AG09309 (cell line): Measurements from ENCODE around the gene NR4A1.
A peak's percentile ranks its signal among the peaks of the same experiment; 100 is the strongest.

Experiments
- DNase-seq: peaks from one replicate; pipeline ENCODE4 v3.0.0-alpha.2; 2010; ENCODE audit warnings: low read depth
- H3K4me3 ChIP-seq: 2 replicates; pipeline ENCODE4 v1.5.1; 2011; ENCODE audit warnings: mild to moderate bottlenecking, low read depth, low read length, moderate library complexity; ENCODE audit not compliant: control insufficient read depth
- CTCF ChIP-seq: IDR thresholded peaks from 2 replicates; pipeline ENCODE4 v1.5.1; 2011; ENCODE audit warnings: mild to moderate bottlenecking, low read depth, low read length, inconsistent platforms; ENCODE audit not compliant: insufficient read depth, control insufficient read depth; ENCODE audit errors: missing control alignments

NR4A1 gene

GRCh38 chr12:52006726-52007157, 44.5 kb upstream of the NR4A1 start, which contains the start of gene TAMALIN:
TSS of gene TAMALIN (plus strand) at chr12:52006946. CDS start at chr12:52007020, 74 bp downstream.
- TF ChIP-seq CTCF, result no peak
- DNase-seq, result no peak
- peak within 1 kb of the TSS; percentile 54 for H3K4me3 ChIP-seq

GRCh38 chr12:52007158-52007921, 43.9 kb upstream of the NR4A1 start:
- DNase-seq, result no peak
- peak overlapping the region; percentile 54 for H3K4me3 ChIP-seq
- no peak for TF ChIP-seq CTCF

- H3K4me3 ChIP-seq, result peak overlapping the region; percentile 54
- no peak for TF ChIP-seq CTCF
- DNase-seq, result no peak
Observed at GRCh38 chr12:52007982-52008510, 43.2 kb upstream of the NR4A1 start.

- no peak overlapping the region for H3K4me3 ChIP-seq
- DNase-seq, result no peak
- TF ChIP-seq CTCF, result no peak
Observed at GRCh38 chr12:52009081-52009751, 42.0 kb upstream of the NR4A1 start.

- no peak for TF ChIP-seq CTCF
- DNase-seq, result no peak
- no peak overlapping the region for H3K4me3 ChIP-seq
Observed at GRCh38 chr12:52010152-52010622, 41.1 kb upstream of the NR4A1 start.

- no peak for DNase-seq
- no peak overlapping the region for H3K4me3 ChIP-seq
- TF ChIP-seq CTCF, result no peak
Observed at GRCh38 chr12:52010692-52011601, 40.3 kb upstream of the NR4A1 start.
